Fibroblast of lung (primary cell): Measurements from ENCODE around the gene METTL21C.

Source experiments
- CTCF ChIP-seq, 2 donors: IDR thresholded peaks in 1 of 2; conservative IDR thresholded peaks in 1 of 2; 1 replicate in 1 of 2; 2 replicates in 1 of 2; pipeline ENCODE4 v1.5.1; 2011 to 2012; ENCODE audit warnings: low read length in 2 of 2, control low read depth in 1 of 2, inconsistent platforms in 1 of 2, low read depth in 1 of 2, mild to moderate bottlenecking in 1 of 2
- EZH2 ChIP-seq: IDR thresholded peaks from 2 replicates; pipeline ENCODE4 v1.5.1; 2012; ENCODE audit warnings: low read length, control low read depth, mild to moderate bottlenecking; ENCODE audit errors: missing control alignments

GRCh38 chr13:102667023-102667422, 27.8 kb downstream of the METTL21C start:
- TF ChIP-seq CTCF (conservative IDR thresholded peaks at IDR 0.05 in 1 of 2, IDR thresholded peaks at IDR 0.05 in 1 of 2; ENCODE audit: low read depth in 1 of 2, low read length in 2 of 2) (no peak), EZH2 (no peak)
